ENCODE data around the gene KRT9. TPM values are rescaled to one million over a fixed set of nuclear protein-coding genes. Genes with fewer than 3 reads are reported as not detected.

The KRT9 gene
- total RNA-seq, 4 donors from 2014 or later, result not detected

DNA sequence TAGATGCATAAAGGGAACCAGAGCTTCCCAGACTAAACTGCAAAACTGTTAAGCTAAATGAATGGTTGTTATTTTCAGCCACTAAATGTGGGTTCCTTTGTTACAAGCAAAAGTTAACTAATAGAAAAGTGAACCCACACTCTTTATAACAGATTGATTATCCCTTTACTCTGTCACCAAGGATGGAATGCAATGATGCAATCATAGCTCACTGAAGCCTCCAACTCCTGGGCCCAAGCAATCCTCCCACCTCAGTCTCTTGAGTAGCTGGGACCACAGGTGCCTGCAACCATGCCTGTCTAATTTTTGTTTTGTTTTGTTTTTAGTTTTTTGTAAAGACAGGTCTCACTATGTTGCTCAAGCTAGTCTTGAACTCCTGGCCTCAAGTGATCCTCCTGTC, 6.5 kb downstream of the KRT9 start:
- intact Hi-C loops (cut with DNase I; ENCODE audit: low total_unique reads) (no loop called here), in situ Hi-C loops (cut with MboI; ENCODE audit: low pct_ligation_motif_present in 1 of 4, low pct_unique_long_range_greater_than_20kb in 1 of 4, low sequenced_read_pairs in 3 of 4) (no loop called here)
- Histone ChIP-seq H3K9me3 (no peaks in the 10 kb centered on the region), H3K4me3 (no peak overlapping the region), H3K27ac (no peak overlapping the region), H3K4me1 (no peaks in the 10 kb centered on the region), H3K27me3 (peaks cover 23% of the 10 kb centered on the region), H3K36me3 (no peaks in the 10 kb centered on the region)
- no peak for TF ChIP-seq POLR2A (IDR thresholded peaks at IDR 0.05)
- TF ChIP-seq CTCF (IDR thresholded peaks at IDR 0.05), result no peak
- no peak for TF ChIP-seq POLR2AphosphoS5 (IDR thresholded peaks at IDR 0.05)
- TF ChIP-seq EP300 (IDR thresholded peaks at IDR 0.05; ENCODE audit: low read depth), result no peak
- DNase-seq, result no peak

DNA sequence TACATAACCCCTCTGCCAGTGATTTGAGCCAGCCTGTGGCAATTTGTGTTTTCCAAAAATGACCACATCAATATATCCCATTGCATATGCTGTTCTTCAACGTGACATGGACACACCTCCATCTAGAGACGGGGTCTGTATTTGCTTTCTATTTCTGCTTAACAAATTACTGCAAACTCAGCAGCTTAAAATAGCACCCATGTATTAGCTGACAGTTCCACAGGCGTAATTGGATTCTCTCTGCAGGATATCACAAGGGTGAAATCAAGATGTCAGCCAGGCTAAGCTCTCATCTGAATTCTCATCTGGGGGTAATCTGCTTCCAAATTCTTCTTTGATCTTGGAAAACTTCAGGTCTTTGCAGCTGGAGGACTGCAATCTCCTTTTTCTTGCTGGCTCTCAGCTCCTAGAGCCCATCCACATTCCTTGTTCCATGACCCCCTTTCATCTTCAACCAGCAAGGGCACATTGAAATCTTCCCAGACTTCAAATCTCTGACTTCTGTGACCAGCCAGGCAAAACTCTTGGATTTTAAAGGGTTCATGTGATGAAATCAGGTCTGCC, 8.2 kb downstream of the KRT9 start:
- H3K36me3 ChIP-seq, result no peaks in the 10 kb centered on the region
- H3K9me3 ChIP-seq, result no peaks in the 10 kb centered on the region
- no peak for TF ChIP-seq POLR2A (IDR thresholded peaks at IDR 0.05)
- no peak for TF ChIP-seq POLR2AphosphoS5 (IDR thresholded peaks at IDR 0.05)
- no peak for TF ChIP-seq EP300 (IDR thresholded peaks at IDR 0.05; ENCODE audit: low read depth)
- no peak for TF ChIP-seq CTCF (IDR thresholded peaks at IDR 0.05)
- H3K4me1 ChIP-seq, result no peaks in the 10 kb centered on the region
- intact Hi-C loops (cut with DNase I; ENCODE audit: low total_unique reads), result no loop called here
- no peak for DNase-seq
- peaks cover 35% of the 10 kb centered on the region for H3K27me3 ChIP-seq
- no peak overlapping the region for H3K27ac ChIP-seq
- no peak overlapping the region for H3K4me3 ChIP-seq
- in situ Hi-C loops (cut with MboI; ENCODE audit: low pct_ligation_motif_present in 1 of 4, low pct_unique_long_range_greater_than_20kb in 1 of 4, low sequenced_read_pairs in 3 of 4), result no loop called here
- 18 to 38% methylated on average over 2 to 3 of the region's 3 CpGs for WGBS, 2 donors (ENCODE audit: low coverage in 1 of 2)

- intact Hi-C loops (cut with DNase I; ENCODE audit: low total_unique reads), result no loop called here
- WGBS, 2 donors (ENCODE audit: low coverage in 1 of 2), result 73 to 83% methylated on average over 6 of the region's 6 CpGs
- H3K4me3 ChIP-seq, result no peak overlapping the region
- H3K27ac ChIP-seq, result no peak overlapping the region
- H3K27me3 ChIP-seq, result peaks cover 29% of the 10 kb centered on the region
- no peak for DNase-seq
- H3K4me1 ChIP-seq, result no peaks in the 10 kb centered on the region
- in situ Hi-C loops (cut with MboI; ENCODE audit: low pct_ligation_motif_present in 1 of 4, low pct_unique_long_range_greater_than_20kb in 1 of 4, low sequenced_read_pairs in 3 of 4), result no loop called here
- no peak for TF ChIP-seq CTCF (IDR thresholded peaks at IDR 0.05)
- TF ChIP-seq POLR2AphosphoS5 (IDR thresholded peaks at IDR 0.05), result no peak
- TF ChIP-seq EP300 (IDR thresholded peaks at IDR 0.05; ENCODE audit: low read depth), result no peak
- no peak for TF ChIP-seq POLR2A (IDR thresholded peaks at IDR 0.05)
- H3K9me3 ChIP-seq, result no peaks in the 10 kb centered on the region
- H3K36me3 ChIP-seq, result no peaks in the 10 kb centered on the region
Measured at GRCh38 chr17:41561554-41561953, 10.3 kb downstream of the KRT9 start.

DNA sequence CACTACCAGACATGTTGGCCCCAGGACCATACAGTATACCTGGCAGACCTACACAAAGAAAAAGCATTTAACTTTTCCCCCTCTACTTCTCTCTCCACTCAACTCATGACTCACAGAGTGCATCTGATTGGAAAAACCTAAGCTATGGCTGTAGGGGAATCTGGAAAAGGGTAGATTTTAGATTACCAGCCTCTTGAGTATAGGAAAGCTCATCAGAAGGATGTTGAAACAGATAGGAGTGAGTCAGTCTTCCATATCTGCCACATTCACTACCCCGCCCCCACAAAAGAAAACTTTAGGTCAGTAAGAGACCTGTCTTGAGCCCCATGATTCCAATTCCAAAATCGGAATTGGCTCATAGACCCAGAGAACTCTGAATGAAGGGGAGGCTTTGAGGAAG, 12.3 kb downstream of the KRT9 start:
- peaks cover 29% of the 10 kb centered on the region for H3K27me3 ChIP-seq
- WGBS, 2 donors (ENCODE audit: low coverage in 1 of 2), result 89 to 90% methylated on average over 2 of the region's 2 CpGs
- H3K4me1 ChIP-seq, result peaks cover 0 to 12% (median 5%) of the 10 kb centered on the region in 4 donors
- H3K4me3 ChIP-seq, result no peak overlapping the region
- in situ Hi-C loops (cut with MboI; ENCODE audit: low pct_ligation_motif_present in 1 of 4, low pct_unique_long_range_greater_than_20kb in 1 of 4, low sequenced_read_pairs in 3 of 4), result loop anchor here in 2 of 4 donors (10.0 kb wide), 1 partner anchor 85 kb away; no protein-coding TSS in a partner anchor
- no peaks in the 10 kb centered on the region for H3K36me3 ChIP-seq
- no peaks in the 10 kb centered on the region for H3K9me3 ChIP-seq
- TF ChIP-seq POLR2AphosphoS5 (IDR thresholded peaks at IDR 0.05) (no peak), POLR2A (IDR thresholded peaks at IDR 0.05) (no peak), CTCF (IDR thresholded peaks at IDR 0.05) (no peak), EP300 (IDR thresholded peaks at IDR 0.05; ENCODE audit: low read depth) (no peak)
- DNase-seq, result no peak
- no peak overlapping the region for H3K27ac ChIP-seq
- intact Hi-C loops (cut with DNase I; ENCODE audit: low total_unique reads), result no loop called here

Measured in transverse colon (tissue), 4 donors.